Activated naive CD8-positive, alpha-beta T cell (primary cell): ENCODE results near the gene SAA1.

Source experiments
- H3K27ac Mint-ChIP-seq: one replicate; pipeline ENCODE4 v1.8.0; 2021; ENCODE audit warnings: mixed read lengths
- H3K27me3 Mint-ChIP-seq: one replicate; pipeline ENCODE4 v1.8.0; 2021; ENCODE audit warnings: mixed read lengths
- H3K36me3 Mint-ChIP-seq: one replicate; pipeline ENCODE4 v1.8.0; 2021; ENCODE audit warnings: mixed read lengths
- H3K4me1 Mint-ChIP-seq: one replicate; pipeline ENCODE4 v1.8.0; 2021; ENCODE audit warnings: low read depth, mixed read lengths
- H3K4me3 Mint-ChIP-seq: one replicate; pipeline ENCODE4 v1.8.0; 2021; ENCODE audit warnings: mild to moderate bottlenecking, mixed read lengths
- H3K9me3 Mint-ChIP-seq: one replicate; pipeline ENCODE4 v1.8.0; 2021; ENCODE audit warnings: low read depth, mixed read lengths

Gene SAA1

DNA sequence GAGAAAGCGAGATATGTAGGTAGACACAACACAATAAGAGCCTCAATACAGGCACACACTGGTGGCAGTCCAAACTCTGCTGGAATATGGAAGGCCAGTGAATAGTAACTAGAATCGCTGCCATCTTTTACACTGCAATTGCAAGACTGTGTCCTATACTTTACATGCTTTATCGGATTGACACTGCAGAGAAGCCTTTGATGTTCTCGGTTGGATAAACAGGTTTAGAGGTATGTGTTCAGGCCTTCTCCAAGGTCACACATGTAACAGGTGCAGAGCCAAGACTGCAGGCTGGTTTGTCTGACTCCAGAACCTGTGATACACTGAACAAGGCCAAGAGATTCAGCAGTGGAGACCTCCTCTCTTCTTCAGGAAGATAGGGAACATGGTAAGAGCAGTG is 5.1 kb downstream of the SAA1 start:
- Mint-ChIP-seq H3K36me3 (peaks cover 8% of the 10 kb centered on the region), H3K9me3 (no peaks in the 10 kb centered on the region), H3K27me3 (no peaks in the 10 kb centered on the region), H3K4me1 (no peaks in the 10 kb centered on the region), H3K27ac (no peak overlapping the region), H3K4me3 (no peak overlapping the region)

DNA sequence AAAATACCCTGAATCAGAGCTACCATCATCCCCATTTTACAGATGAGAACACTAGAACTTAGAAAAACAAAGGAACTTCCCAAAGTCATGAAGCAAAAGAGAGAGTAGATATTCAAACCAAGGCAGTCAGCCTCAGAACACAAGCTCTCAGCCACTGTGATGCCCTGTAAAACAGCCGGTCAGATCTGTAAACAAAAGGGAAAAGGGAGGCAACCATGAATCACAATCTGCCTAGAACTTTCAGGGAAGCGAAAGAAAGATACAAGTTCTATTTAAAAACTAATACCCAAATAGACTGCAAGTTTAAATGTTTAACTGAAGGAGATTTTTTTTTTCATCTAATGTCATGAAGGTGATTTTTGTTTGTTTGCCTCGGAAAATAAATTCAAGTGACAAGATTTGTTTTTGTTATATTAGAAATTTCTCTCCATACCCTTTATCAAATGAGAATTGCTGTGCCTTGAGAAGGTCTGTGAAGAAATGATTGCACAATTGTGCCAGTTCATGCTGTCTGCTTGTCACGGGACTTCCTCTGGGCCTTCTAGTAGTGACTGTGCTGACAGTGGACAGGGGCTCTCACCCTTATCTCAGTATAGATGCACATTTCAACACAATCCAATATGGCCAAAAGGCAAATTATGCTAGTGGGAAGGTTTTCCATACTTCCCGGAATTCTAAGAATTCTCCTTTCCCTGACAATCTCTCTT is 11.7 kb downstream of the SAA1 start:
- peaks cover 22% of the 10 kb centered on the region for H3K36me3 Mint-ChIP-seq
- no peaks in the 10 kb centered on the region for H3K9me3 Mint-ChIP-seq
- H3K4me1 Mint-ChIP-seq: peaks cover 2% of the 10 kb centered on the region
- H3K27me3 Mint-ChIP-seq: no peaks in the 10 kb centered on the region
- peak overlapping the region; percentile 8 for H3K27ac Mint-ChIP-seq
- H3K4me3 Mint-ChIP-seq: no peak overlapping the region

DNA sequence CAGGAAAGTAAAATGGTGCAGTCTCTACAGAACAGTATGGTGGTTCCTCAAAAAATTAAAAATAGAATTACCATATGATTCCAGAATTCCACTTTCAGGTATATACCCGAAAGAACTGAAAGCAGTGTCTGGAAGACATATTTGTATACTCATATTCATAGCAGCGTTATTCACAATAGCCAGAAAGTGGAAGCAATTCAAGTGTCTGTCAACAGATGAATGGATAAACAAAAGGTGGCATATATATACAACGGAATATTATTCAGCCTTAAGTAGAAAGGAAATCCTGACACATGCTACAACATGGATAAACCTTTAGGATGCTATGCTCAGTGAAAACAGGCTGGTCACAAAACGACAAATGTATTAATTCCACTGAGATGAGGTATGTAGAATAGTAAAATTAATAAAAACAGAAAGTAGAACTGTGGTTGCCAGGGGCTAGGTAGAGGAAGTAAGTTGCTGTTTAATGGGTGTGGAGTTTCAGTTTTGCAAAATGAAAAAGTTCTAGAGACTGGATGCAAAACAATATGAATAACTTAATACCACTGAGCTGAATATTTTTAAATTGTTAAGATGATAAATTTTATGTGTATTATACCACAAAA is 14.5 kb downstream of the SAA1 start:
- H3K4me3 Mint-ChIP-seq: no peak overlapping the region
- no peak overlapping the region for H3K27ac Mint-ChIP-seq
- H3K36me3 Mint-ChIP-seq: peaks cover 18% of the 10 kb centered on the region
- peaks cover 2% of the 10 kb centered on the region for H3K4me1 Mint-ChIP-seq
- H3K9me3 Mint-ChIP-seq: no peaks in the 10 kb centered on the region
- no peaks in the 10 kb centered on the region for H3K27me3 Mint-ChIP-seq

DNA sequence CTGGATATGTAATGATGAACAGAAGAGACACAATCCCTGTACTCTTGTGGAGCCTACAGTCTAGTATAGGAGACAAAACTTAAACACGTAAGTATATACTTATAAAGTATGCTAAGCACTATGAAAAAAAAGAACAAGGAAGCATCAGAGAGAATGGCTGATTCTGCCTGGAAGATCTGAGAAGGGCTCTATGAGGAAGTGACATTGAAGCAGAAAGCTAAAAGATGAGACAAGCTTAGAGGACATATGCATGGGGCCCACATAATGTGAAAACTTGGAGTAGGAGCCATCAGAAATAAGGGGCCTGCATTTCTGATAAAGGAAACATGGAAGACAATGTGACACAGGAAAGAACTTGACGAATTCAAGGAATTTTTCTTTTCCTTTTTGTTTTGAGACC is 16.6 kb downstream of the SAA1 start:
- Mint-ChIP-seq H3K27ac (no peak overlapping the region), H3K36me3 (peaks cover 23% of the 10 kb centered on the region), H3K27me3 (no peaks in the 10 kb centered on the region), H3K4me3 (no peak overlapping the region), H3K9me3 (no peaks in the 10 kb centered on the region), H3K4me1 (peaks cover 2% of the 10 kb centered on the region)

DNA sequence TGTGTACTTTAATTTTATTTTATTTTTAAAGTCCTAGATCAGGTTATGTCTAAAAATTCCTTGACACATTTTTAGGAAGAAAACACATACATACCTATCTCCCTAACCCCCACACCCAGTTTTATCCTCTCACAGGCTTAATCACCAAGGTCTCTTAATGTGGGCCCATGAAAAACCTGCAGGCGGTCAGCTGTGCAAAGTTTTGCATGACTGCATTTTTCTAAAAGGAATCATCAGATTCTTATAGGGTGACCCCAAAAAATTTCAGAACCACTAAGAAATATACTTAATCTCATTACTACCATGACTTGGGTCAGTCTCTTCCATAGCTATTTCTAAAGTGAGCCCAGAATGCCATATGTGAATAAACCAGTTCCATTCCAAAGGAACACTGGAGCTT is 19.8 kb downstream of the SAA1 start:
- H3K36me3 Mint-ChIP-seq: peaks cover 19% of the 10 kb centered on the region
- H3K27ac Mint-ChIP-seq: no peak overlapping the region
- H3K27me3 Mint-ChIP-seq: no peaks in the 10 kb centered on the region
- H3K4me3 Mint-ChIP-seq: no peak overlapping the region
- H3K9me3 Mint-ChIP-seq: no peaks in the 10 kb centered on the region
- no peaks in the 10 kb centered on the region for H3K4me1 Mint-ChIP-seq

DNA sequence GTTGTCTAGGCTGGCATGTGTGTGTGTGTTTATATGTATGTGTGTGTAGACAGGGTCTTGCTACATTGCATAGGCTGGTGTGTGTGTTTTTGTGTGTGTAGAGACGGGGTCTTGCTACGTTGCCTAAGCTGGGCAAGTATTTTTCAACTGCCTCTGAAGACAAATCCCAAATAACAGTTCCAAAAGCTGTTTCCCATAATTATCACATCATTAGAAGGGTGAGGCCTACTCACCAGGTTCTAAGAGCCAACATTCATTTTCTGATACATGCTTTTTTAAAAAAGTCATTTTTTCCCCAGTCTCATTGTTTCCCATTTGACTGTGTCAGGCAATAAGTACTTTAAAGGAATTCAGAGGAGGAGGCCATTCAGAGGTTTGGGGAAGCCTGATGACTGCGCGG is 22.8 kb downstream of the SAA1 start:
- peaks cover 18% of the 10 kb centered on the region for H3K36me3 Mint-ChIP-seq

DNA sequence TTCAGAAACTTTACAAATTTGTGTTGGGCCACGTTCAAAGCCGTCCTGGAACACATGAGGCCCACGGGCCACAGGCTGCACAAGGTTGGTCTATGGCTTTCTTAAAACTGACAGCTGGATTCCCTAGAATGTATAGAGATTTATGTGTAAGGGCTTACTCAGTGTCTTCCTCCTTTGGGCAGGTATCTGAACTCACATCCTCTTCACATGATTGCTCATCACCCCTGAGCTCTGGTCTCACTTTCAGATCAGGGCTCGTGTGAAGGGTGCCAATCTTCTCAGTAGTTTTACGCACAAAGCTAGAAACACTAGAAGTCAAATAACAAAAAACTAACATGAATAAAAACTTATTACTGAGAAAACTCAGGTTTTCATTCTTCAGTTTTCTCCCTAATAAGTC is 28.8 kb downstream of the SAA1 start:
- Mint-ChIP-seq H3K27ac (no peak overlapping the region), H3K27me3 (no peaks in the 10 kb centered on the region), H3K36me3 (peaks cover 32% of the 10 kb centered on the region), H3K4me3 (no peak overlapping the region), H3K4me1 (no peaks in the 10 kb centered on the region), H3K9me3 (no peaks in the 10 kb centered on the region)

More for the DNA sequence above, 22.8 kb downstream of the SAA1 start:
- no peak overlapping the region for H3K4me3 Mint-ChIP-seq
- H3K27ac Mint-ChIP-seq: no peak overlapping the region
- no peaks in the 10 kb centered on the region for H3K9me3 Mint-ChIP-seq
- H3K27me3 Mint-ChIP-seq: no peaks in the 10 kb centered on the region
- H3K4me1 Mint-ChIP-seq: no peaks in the 10 kb centered on the region

DNA sequence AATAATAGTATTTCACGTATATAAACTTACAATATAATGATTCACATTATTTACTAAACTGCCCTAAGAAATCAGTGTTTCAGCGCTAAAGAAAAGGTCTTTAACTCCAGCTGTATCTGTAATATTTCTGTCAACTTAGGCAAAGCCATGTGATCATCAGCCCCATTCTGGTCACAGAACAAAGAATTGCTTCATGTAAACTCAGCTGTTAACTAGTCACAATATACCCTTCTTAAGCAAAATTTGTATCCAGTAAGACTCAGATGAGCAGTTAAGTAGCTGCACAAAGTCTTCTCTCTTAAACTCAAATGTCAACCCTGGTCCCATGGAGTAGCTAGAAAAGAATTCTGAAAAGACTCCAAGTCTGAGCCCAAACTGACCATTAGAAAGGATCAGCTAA is 29.3 kb downstream of the SAA1 start:
- H3K27me3 Mint-ChIP-seq: no peaks in the 10 kb centered on the region
- H3K9me3 Mint-ChIP-seq: no peaks in the 10 kb centered on the region
- no peak overlapping the region for H3K27ac Mint-ChIP-seq
- peaks cover 32% of the 10 kb centered on the region for H3K36me3 Mint-ChIP-seq
- H3K4me1 Mint-ChIP-seq: no peaks in the 10 kb centered on the region
- no peak overlapping the region for H3K4me3 Mint-ChIP-seq

DNA sequence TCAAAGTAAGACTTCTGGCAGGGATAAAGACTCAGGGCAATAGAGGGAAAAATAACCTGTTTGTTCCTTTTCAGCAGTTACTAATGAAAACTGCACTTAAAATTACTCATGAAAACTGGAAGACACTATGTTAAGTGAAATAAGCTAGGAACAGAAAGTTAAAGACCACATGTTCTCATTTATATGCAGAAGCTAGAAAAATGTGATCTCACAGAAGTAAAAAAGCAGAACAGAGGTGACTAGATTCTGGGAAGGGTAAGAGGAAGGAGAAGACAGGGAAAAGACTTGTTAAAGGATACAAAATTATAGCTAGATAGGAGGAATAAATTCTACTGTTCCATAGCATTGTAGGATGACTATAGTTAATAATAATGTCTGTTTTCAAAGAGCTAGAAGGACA is 33.7 kb downstream of the SAA1 start:
- H3K27ac Mint-ChIP-seq: no peak overlapping the region
- H3K9me3 Mint-ChIP-seq: no peaks in the 10 kb centered on the region
- no peaks in the 10 kb centered on the region for H3K4me1 Mint-ChIP-seq
- peaks cover 26% of the 10 kb centered on the region for H3K36me3 Mint-ChIP-seq
- no peak overlapping the region for H3K4me3 Mint-ChIP-seq
- H3K27me3 Mint-ChIP-seq: no peaks in the 10 kb centered on the region

DNA sequence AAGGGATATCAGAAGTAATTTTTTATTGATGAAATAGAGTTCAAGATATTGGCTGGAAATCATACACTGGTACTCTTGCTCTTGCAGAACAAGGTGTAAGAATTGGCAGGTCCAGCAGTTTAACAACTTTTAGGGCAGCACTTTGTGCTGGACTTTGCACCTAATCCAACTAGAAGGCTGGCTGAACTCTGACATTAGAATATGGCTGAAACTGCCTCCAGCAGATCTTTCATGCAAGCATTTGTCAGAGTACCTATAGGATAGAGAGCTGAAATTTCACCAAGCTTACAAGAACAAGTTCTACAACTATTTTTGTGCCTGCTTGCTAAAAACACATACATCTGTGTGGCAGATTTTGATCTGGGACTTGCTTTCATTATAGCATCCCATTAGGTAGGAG is 38.7 kb downstream of the SAA1 start:
- H3K9me3 Mint-ChIP-seq: no peaks in the 10 kb centered on the region
- H3K4me3 Mint-ChIP-seq: no peak overlapping the region
- no peaks in the 10 kb centered on the region for H3K4me1 Mint-ChIP-seq
- no peak overlapping the region for H3K27ac Mint-ChIP-seq
- peaks cover 20% of the 10 kb centered on the region for H3K36me3 Mint-ChIP-seq
- no peaks in the 10 kb centered on the region for H3K27me3 Mint-ChIP-seq

DNA sequence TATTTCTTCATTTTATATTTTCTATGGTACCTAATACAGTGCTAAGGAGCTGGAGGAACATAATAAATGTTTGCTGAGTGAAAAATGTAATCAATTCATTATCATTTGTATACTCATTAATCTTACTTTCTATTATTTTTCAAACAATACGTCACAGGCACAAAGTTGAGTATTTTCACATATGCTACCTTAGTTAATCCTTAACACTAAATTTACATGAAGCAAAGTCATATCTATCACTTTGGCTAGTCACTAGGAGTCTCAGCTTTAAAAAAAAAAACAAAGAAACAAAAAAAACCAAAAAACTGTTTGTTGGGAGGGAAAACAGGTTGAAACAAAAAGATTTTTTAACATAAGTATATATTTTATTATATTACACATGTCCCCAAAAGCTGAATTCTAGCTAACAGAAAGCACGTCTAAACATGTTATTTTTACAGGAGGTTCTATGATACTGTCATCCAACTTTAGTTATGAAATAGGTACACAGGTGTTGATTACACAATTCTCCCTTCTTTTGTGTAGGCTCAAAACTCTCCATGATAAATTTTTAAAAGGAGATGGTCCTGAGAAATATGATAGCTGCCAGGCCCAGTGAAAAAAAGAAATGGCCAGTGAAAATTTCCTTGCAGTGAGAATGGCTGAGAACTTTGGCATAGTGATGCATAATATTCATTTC is 41.5 kb downstream of the SAA1 start:
- H3K27me3 Mint-ChIP-seq: no peaks in the 10 kb centered on the region
- no peak overlapping the region for H3K4me3 Mint-ChIP-seq
- H3K36me3 Mint-ChIP-seq: peaks cover 21% of the 10 kb centered on the region
- H3K4me1 Mint-ChIP-seq: peaks cover 1% of the 10 kb centered on the region
- no peak overlapping the region for H3K27ac Mint-ChIP-seq
- H3K9me3 Mint-ChIP-seq: no peaks in the 10 kb centered on the region

DNA sequence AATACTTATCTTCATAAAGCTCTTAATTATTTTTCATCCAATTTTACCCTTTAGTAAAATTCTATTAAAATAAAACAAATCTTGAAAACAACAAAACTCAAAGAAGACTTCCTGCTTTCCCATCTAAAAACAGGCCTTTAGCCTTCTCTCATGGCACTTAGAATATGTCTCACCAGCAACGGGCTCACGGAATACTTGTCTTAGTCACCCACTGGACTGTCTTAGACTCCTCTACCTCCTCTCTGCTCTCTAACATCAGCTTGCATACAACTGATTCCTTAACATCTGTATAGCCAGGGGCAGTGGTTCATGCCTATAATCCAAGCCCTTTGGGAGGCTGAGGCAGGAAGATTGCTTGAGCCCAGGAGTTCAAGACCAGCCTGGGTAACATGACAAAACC is 42.2 kb downstream of the SAA1 start:
- H3K4me1 Mint-ChIP-seq: peaks cover 1% of the 10 kb centered on the region
- H3K4me3 Mint-ChIP-seq: no peak overlapping the region
- H3K36me3 Mint-ChIP-seq: peaks cover 21% of the 10 kb centered on the region
- H3K9me3 Mint-ChIP-seq: no peaks in the 10 kb centered on the region
- H3K27me3 Mint-ChIP-seq: no peaks in the 10 kb centered on the region
- H3K27ac Mint-ChIP-seq: no peak overlapping the region

DNA sequence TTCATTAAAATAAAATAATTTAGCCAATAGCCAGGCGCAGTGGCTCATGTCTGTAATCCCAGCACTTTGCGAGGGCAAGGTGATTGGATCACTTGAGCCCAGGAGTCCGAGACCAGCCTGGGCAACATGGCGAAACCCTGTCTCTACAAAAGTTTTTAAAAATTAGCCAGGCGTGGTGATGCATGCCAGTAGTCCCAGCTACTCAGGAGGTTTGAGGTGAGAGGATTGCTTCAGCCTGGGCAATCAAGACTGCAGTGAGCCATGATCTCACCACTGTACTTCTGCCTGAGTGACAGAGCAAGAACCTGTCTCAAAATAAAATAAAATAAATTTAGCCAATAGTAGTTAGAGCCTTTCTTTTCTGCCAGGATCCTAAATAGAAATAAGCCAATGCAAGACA is 43.6 kb downstream of the SAA1 start:
- H3K4me3 Mint-ChIP-seq: no peak overlapping the region
- peaks cover 1% of the 10 kb centered on the region for H3K4me1 Mint-ChIP-seq
- no peak overlapping the region for H3K27ac Mint-ChIP-seq
- peaks cover 21% of the 10 kb centered on the region for H3K36me3 Mint-ChIP-seq
- no peaks in the 10 kb centered on the region for H3K9me3 Mint-ChIP-seq
- H3K27me3 Mint-ChIP-seq: no peaks in the 10 kb centered on the region

DNA sequence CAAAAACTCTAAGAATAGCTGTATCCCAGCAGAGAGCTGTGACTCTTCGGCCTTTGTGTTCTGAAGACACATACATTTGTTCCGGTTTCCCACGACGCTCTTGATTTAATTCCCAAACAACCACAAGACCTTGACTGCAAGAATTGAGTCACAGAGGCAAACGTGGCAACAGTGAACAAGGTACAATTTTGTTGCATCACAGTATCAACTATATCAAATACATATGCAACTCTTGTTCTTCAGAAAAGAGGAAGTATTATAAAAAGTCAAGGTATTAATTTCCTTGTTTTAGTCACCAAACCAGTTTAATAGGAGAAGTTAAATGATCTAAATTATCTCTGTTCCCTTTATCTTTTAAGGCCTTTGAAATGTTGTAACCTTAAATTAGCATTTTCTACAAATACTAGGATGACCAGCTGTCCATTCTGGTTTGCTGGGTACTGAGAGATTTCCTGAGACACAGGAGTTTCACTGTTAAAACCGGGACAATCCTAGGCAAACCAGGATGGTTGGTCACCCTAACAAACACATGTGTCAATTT is 44.8 kb downstream of the SAA1 start:
- H3K9me3 Mint-ChIP-seq: no peaks in the 10 kb centered on the region
- H3K27ac Mint-ChIP-seq: no peak overlapping the region
- peaks cover 3% of the 10 kb centered on the region for H3K4me1 Mint-ChIP-seq
- H3K27me3 Mint-ChIP-seq: no peaks in the 10 kb centered on the region
- peaks cover 21% of the 10 kb centered on the region for H3K36me3 Mint-ChIP-seq
- no peak overlapping the region for H3K4me3 Mint-ChIP-seq

DNA sequence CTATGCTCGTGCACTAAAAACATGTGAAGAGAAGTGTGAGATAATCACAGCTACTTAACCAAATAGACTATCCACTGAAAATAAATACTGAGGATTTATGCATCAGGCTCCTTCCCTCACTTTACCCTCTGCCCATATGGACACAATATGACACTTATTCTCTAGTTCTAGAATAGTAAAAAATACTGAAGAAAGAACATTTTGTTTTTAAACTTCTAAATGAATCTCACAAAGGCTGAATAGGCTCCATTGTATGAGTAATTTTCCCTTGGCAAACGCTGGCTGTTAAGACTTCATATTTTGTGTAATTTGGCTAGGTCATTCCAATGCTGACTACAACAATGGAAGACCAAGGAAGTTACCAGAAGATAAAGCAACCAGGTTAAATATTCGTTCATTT is 45.9 kb downstream of the SAA1 start:
- Mint-ChIP-seq H3K4me3 (no peak overlapping the region), H3K27ac (no peak overlapping the region), H3K9me3 (no peaks in the 10 kb centered on the region), H3K27me3 (no peaks in the 10 kb centered on the region), H3K36me3 (peaks cover 15% of the 10 kb centered on the region), H3K4me1 (peaks cover 5% of the 10 kb centered on the region)
